ENCODE data around the gene FHOD3. TPM values are rescaled to one million over a fixed set of nuclear protein-coding genes. Genes with fewer than 3 reads are reported as not detected.

The FHOD3 gene
- total and polyA plus RNA-seq, 2 of the 4 experiments (the other 2 are of a cell fraction), result 14.6 to 16.0 TPM

GRCh38 chr18:36264283-36264682 lies 33.2 kb upstream of the FHOD3 start:
- Histone ChIP-seq H3K9me3 (ENCODE audit: control insufficient read depth, insufficient read depth, low read length) (no peaks in the 10 kb centered on the region), H3K79me1 (ENCODE audit: low read depth in 1 of 2, low read length in 2 of 2) (no peaks in the 10 kb centered on the region), H2BK20ac (ENCODE audit: low read depth, low read length) (no peak overlapping the region), H3K9ac (ENCODE audit: low read depth, low read length) (no peak overlapping the region), H4K5ac (ENCODE audit: low read depth, low read length) (no peak overlapping the region), H3K9me1 (ENCODE audit: insufficient read depth, low read length) (peaks cover 5% of the 10 kb centered on the region; the same call in 1 of the 2 replicates), H2BK5ac (ENCODE audit: low read depth, low read length, poor library complexity, severe bottlenecking) (no peak overlapping the region), H4K91ac (ENCODE audit: insufficient read depth, low read depth, low read length) (no peak overlapping the region), H3K23ac (ENCODE audit: low read depth, low read length) (no peak overlapping the region), H3K56ac (ENCODE audit: extremely low read depth, insufficient read depth, low read length) (no peak overlapping the region), H3K27me3 (ENCODE audit: control insufficient read depth, insufficient read depth, low read length) (no peaks in the 10 kb centered on the region), H4K20me1 (ENCODE audit: insufficient read depth, low read length) (no peaks in the 10 kb centered on the region), H2BK15ac (ENCODE audit: low read depth, low read length) (no peak overlapping the region), H3K4me2 (ENCODE audit: low read depth, low read length) (no peak overlapping the region), H4K8ac (ENCODE audit: low read depth in 2 of 2, low read length in 2 of 2) (no peak overlapping the region), H3K4me3 (ENCODE audit: insufficient read depth, low read depth, low read length) (no peak overlapping the region), H3K14ac (replicated peaks; ENCODE audit: low read depth, low read length) (no peak overlapping the region), H2AFZ (replicated peaks; ENCODE audit: low read length, poor library complexity) (no peak overlapping the region), H3K36me3 (ENCODE audit: control insufficient read depth, insufficient read depth, low read length) (peaks cover 4% of the 10 kb centered on the region; the same call in 1 of the 2 replicates), H2BK120ac (ENCODE audit: low read depth, low read length) (no peak overlapping the region), H3K4ac (ENCODE audit: low read depth, low read length) (no peak overlapping the region), H3K27ac (ENCODE audit: insufficient read depth, low read length) (no peak overlapping the region), H3K4me1 (ENCODE audit: control insufficient read depth, insufficient read depth, low read length) (no peaks in the 10 kb centered on the region), H2AK5ac (ENCODE audit: low read depth, low read length) (no peak overlapping the region), H2AK9ac (replicated peaks; ENCODE audit: low read depth, low read length, poor library complexity) (no peak overlapping the region), H3K18ac (ENCODE audit: low read depth, low read length) (no peak overlapping the region)
- ATAC-seq (ENCODE audit: low read depth) (no peak), DNase-seq (no peak)
- ChIA-PET CTCF (interaction anchor here (0.7 kb wide), 1 partner anchor 136 kb away, joined by 4 read pairs; no protein-coding TSS in a partner anchor), POLR2A (ENCODE audit: unreplicated experiment) (no interaction called here)
- intact Hi-C loops (cut with micrococcal nuclease) (no loop called here), dilution Hi-C loops (cut with HindIII; ENCODE audit: low sequenced_read_pairs, unreplicated experiment) (no loop called here), in situ Hi-C loops (cut with MboI; ENCODE audit: low sequenced_read_pairs) (no loop called here)
- WGBS, 2 experiments (ENCODE audit: extremely low coverage in 2 of 2, insufficient read length in 1 of 2), result 60% methylated on average over 5 of the region's 8 CpGs; no CpG with 5 or more reads in 1 of the 2 experiments
- TF ChIP-seq NFE2L2 (IDR thresholded peaks at IDR 0.05; ENCODE audit: low read depth, low read length), result no peak
- TF ChIP-seq CEBPB (IDR thresholded peaks at IDR 0.05; ENCODE audit: low read depth, low read length), result no peak
- TF ChIP-seq SMC3 (IDR thresholded peaks at IDR 0.05; ENCODE audit: low read depth, low read length), result no peak
- TF ChIP-seq CTCF (conservative IDR thresholded peaks at IDR 0.05; ENCODE audit: low read depth, low read length), result no peak
- TF ChIP-seq USF2 (IDR thresholded peaks at IDR 0.05; ENCODE audit: low read depth, low read length), result no peak
- no peak for TF ChIP-seq MAFK (IDR thresholded peaks at IDR 0.05; ENCODE audit: low read depth, low read length)
- no peak for TF ChIP-seq MXI1 (IDR thresholded peaks at IDR 0.05; ENCODE audit: borderline replicate concordance, low read depth, low read length)
- TF ChIP-seq BHLHE40 (IDR thresholded peaks at IDR 0.05; ENCODE audit: low read depth, low read length), result no peak
- TF ChIP-seq POLR2A (IDR thresholded peaks at IDR 0.05; ENCODE audit: low read depth, low read length), result no peak
- no peak for TF ChIP-seq ELK1 (IDR thresholded peaks at IDR 0.05; ENCODE audit: borderline replicate concordance, low read depth, low read length)
- no peak for TF ChIP-seq FOS (IDR thresholded peaks at IDR 0.05; ENCODE audit: low read depth, low read length)
- TF ChIP-seq MAZ (IDR thresholded peaks at IDR 0.05; ENCODE audit: borderline replicate concordance, low read depth, low read length), result no peak
- TF ChIP-seq RCOR1 (IDR thresholded peaks at IDR 0.05; ENCODE audit: insufficient replicate concordance, low read length), result no peak
- TF ChIP-seq RFX5 (IDR thresholded peaks at IDR 0.05; ENCODE audit: low read depth, low read length), result no peak
- no peak for TF ChIP-seq RAD21 (IDR thresholded peaks at IDR 0.05; ENCODE audit: low read length)
- TF ChIP-seq CHD1 (IDR thresholded peaks at IDR 0.05; ENCODE audit: low read depth, low read length), result no peak
- BruUV-seq (replicated peaks), result no TSS peak

Data from IMR-90 (cell line).